ENCODE results near the gene LMTK3.

LMTK3 gene

DNA sequence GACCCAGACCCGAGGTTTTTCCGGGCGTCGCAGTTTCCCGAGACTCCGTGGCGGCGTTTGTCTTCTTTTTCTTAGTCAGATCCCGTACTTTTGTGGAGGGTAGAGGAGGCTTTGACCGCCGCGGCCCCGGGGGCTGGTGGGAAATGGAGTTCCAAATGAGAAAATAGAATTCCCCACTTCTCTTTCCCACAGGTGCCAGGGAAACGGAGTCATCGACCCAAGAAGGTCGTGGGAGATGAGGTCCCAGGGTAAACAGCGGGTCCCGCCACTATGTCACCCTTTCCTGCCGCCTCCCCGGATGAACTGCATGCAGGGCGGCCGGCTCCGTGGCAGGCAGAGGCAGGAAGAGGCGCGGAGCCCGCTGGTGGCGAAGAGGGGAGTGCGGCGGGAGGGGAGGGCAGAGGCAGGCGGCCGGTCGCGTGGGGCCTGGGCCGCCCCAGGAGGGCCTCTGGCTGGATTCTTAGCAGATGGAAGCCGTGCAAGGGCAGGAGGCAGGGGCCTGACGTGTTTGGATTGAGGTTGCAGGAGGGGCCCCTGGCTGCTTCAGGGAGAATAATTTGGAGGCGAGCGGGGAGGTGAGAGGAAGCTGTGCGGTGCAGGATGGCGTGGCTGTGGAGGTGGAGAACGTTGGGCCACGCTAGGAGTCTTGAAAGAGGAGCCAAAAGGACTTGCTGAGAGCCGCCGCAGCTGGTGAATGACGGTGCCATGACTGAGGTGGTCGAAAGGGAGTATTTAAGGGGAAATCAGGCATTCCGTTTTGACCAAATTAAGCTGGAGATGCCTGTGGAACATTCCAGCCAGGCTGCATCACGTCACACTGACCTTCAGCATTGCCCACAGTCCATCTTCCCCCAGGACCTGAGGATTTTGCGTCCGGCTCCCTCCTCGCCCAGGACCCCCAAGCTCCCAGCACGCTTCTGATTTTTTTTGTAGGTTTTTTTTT lies 30.8 kb downstream of the LMTK3 start:
- FAIRE-seq, result no peak
- no peak for TF ChIP-seq POLR2A (IDR thresholded peaks at IDR 0.05; ENCODE audit: low read depth, low read length)
- DNase-seq (ENCODE audit: insufficient read length, low spot score), result no peak

DNA sequence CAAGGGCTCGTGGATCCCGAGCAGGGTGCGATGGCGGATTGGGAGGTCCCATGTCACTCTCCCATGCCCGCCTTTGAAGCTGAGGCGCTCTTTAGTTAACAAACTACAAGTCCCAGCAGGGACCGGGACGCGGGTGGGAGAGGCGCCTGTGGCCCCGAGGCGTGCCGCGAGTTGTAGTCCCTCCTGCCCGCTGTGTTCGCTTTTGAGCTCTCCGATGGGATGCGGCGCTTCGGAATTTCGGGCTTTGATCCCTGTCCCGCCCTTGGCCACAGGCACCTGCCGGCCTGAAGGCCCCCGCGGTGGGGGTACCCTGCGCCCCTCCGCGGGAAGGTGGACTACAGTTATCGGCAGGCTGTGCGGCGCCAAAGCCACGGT lies 31.5 kb downstream of the LMTK3 start:
- no peak for TF ChIP-seq POLR2A (IDR thresholded peaks at IDR 0.05; ENCODE audit: low read depth, low read length)
- FAIRE-seq, result no peak

DNA sequence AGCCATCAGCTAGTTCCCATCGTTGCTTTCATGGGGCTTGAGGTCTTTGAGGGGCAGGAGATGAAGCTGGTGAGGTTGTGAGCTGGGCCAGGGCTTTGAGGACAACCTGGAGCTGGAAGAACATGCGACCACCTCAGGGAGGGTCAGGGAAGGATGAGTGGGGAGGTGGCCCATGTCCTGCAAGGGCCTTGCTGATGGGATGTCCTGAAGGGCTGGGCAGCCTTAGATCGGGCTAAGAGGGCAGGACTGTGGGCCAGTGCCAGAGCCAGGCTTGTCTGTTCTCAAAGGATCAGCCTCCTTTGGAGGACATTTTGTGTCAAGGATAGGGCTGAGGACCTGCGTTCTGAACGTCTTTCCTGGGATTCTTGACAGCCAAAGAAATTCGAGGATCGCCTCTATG lies 31.9 kb downstream of the LMTK3 start:
- no peak for FAIRE-seq
- no peak for DNase-seq (ENCODE audit: insufficient read length, low spot score)
- no peak for TF ChIP-seq POLR2A (IDR thresholded peaks at IDR 0.05; ENCODE audit: low read depth, low read length)

More for the DNA sequence above, 31.5 kb downstream of the LMTK3 start:
- no peak for DNase-seq (ENCODE audit: insufficient read length, low spot score)

DNA sequence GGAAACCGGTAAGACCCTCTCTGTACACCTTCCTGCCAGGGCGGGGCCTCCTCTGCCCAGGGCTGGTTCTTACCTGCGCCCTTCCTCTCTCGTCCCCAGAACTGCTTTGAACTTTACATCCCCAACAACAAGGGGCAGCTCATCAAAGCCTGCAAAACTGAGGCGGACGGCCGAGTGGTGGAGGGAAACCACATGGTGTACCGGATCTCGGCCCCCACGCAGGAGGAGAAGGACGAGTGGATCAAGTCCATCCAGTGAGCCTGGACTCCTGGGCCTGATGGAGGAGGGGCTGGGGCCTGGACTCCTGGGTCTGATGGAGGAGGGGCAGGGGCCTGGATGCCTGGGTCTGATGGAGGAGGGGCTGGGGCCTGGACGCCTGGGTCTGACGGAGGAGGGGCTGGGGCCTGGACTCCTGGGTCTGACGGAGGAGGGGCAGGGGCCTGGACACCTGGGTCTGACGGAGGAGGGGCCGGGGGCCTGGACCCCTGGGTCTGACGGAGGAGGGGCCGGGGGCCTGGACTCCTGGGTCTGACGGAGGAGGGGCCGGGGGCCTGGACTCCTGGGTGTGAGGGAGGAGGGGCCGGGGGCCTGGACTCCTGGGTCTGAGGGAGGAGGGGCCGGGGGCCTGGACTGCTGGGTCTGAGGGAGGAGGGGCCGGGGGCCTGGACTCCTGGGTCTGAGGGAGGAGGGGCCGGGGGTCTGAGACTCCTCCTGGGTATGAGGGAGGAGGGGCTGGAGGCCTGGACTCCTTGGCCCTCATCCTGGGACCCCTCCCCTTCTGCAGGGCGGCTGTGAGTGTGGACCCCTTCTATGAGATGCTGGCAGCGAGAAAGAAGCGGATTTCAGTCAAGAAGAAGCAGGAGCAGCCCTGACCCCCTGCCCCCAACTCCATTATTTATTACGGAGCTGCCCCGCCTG lies 33.0 kb downstream of the LMTK3 start:
- DNase-seq (ENCODE audit: insufficient read length, low spot score) (no peak), FAIRE-seq (no peak)
- no peak for TF ChIP-seq POLR2A (IDR thresholded peaks at IDR 0.05; ENCODE audit: low read depth, low read length)

DNA sequence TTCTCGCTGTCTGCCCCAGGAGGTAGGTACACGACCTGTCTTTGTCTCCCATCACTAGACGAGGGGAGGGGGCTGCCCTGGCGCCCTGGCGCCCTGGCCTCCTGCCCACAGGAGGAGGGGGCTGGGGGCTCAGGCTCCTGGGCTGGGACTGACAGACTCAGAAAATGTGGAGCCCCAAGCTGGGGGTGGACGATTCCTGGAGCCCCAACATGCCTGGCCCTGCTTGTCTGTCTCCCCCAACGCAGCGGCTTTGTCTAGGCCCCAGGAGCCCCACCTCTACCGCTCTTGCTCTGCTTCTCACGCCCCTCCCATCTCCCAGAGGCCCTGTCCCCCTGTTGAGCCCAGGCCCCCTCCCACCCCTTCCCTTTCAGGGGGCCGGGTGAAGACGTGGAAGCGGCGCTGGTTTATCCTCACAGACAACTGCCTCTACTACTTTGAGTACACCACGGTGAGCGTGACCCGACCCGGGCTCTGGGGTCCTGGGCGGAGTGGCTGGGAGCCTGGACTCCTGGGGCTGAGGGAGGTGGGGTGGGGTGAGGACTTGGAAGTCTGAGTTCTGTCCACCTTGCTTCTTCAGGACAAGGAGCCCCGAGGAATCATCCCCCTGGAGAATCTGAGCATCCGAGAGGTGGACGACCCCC lies 33.8 kb downstream of the LMTK3 start:
- FAIRE-seq (no peak), DNase-seq (ENCODE audit: insufficient read length, low spot score) (no peak)
- TF ChIP-seq POLR2A (IDR thresholded peaks at IDR 0.05; ENCODE audit: low read depth, low read length), result no peak

DNA sequence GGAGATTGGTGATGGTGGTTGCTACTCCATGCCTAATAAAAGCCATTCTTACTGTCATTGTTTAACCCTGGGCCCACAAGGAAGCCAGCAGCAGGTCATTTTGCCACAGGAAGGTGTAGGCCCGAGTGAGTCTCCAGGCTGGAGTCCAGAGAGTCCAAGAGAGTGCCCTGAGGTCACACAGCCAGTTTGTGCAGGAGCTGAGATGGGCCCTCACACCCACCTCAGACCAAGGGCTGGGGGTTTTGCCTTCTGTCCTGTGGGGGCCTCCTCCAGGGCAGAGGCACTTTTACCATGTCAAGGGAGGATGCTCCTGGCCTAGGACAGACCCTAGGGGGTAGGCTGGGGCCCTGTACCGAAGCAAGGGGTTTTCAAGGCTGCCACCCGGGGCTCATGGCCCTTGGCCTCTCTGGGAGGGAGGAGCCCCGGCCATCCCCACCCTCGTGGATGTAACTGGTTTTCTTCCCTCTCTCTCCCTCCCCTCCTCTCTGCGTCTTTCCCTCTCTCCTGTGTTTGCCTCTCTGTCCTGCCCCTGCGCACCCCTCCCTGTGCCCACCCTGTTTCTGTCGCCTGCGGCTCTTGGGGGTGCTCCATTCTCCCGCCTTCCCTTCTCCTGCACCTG lies 34.5 kb downstream of the LMTK3 start:
- no peak for FAIRE-seq

DNA sequence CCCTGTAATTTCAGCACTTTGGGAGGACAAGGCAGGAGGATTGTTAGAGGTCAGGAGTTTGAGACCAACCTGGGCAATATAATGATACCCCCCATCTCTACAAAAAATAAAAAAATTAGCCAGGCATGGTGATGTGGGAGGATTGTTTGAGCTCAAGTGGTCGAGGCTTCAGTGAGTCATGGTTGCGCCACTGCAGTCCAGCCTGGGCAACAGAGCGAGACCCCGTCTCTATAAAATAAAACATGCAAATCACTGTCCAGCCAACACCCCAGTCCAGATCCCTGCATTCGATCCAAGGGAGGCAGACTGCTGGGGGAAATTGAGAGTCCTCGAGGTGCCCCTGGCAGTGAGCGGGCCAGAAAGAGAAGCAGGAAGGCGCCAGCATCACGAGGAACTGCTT lies 35.5 kb downstream of the LMTK3 start:
- TF ChIP-seq POLR2A (IDR thresholded peaks at IDR 0.05; ENCODE audit: low read depth, low read length), result no peak
- FAIRE-seq (no peak), DNase-seq (ENCODE audit: insufficient read length, low spot score) (no peak)

More for the DNA sequence above, 34.5 kb downstream of the LMTK3 start:
- no peak for TF ChIP-seq POLR2A (IDR thresholded peaks at IDR 0.05; ENCODE audit: low read depth, low read length)
- DNase-seq (ENCODE audit: insufficient read length, low spot score), result no peak

DNA sequence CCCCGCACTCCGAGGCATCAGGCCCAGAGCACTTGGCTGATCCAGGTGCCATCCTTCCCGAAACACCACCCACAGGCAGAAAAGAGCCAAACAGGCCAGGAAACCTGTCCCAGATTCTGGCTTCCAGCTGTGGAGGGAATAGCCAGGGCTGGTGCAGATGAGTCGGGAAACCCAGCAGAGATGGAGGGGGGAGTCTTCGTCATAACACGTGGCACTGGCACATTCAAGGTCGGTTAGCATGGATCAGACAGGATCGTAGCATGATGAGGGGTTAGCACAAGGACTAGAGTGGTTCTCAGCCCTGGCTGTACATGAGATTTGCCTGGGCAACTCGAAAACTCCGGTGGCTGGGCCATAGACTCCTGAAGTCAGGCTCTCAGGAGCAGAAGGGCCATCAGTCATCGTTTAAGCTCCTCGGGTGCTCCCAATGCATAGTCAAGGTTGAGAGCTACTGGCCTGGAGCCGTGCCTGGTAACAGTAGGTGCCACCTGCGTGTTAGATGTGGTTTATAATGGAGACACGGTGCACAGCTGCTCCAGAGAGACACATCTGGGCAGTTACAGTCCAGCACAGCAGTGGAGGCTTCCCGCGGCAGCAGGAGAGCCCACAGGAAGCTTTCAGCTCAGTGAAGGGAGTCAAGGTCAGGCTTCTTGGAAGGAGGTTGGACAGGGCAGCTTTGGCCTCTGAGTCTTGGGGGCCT lies 36.1 kb downstream of the LMTK3 start:
- DNase-seq (ENCODE audit: insufficient read length, low spot score) (no peak), FAIRE-seq (no peak)
- no peak for TF ChIP-seq POLR2A (IDR thresholded peaks at IDR 0.05; ENCODE audit: low read depth, low read length)

DNA sequence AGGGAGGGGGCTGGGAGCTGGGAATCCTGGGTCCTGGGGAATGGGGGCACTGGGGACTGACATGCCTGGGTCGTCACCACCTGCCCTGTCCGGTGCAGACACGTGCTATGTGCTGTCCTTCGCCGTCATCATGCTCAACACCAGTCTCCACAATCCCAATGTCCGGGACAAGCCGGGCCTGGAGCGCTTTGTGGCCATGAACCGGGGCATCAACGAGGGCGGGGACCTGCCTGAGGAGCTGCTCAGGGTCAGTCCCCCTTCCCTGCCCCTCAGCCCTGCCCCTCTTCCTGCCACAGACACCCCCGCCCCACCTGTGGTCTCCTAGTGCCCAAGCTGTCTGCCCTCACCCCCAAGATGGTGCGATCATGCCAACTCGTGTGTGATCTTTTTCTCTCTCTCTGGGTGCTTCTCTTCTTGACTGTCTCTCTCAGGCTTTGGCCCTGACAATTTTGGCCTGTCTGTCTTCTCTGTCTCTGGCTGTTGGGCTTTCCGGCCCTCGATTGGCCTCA lies 37.5 kb downstream of the LMTK3 start:
- DNase-seq (ENCODE audit: insufficient read length, low spot score) (no peak), FAIRE-seq (no peak)
- TF ChIP-seq POLR2A (IDR thresholded peaks at IDR 0.05; ENCODE audit: low read depth, low read length), result no peak

DNA sequence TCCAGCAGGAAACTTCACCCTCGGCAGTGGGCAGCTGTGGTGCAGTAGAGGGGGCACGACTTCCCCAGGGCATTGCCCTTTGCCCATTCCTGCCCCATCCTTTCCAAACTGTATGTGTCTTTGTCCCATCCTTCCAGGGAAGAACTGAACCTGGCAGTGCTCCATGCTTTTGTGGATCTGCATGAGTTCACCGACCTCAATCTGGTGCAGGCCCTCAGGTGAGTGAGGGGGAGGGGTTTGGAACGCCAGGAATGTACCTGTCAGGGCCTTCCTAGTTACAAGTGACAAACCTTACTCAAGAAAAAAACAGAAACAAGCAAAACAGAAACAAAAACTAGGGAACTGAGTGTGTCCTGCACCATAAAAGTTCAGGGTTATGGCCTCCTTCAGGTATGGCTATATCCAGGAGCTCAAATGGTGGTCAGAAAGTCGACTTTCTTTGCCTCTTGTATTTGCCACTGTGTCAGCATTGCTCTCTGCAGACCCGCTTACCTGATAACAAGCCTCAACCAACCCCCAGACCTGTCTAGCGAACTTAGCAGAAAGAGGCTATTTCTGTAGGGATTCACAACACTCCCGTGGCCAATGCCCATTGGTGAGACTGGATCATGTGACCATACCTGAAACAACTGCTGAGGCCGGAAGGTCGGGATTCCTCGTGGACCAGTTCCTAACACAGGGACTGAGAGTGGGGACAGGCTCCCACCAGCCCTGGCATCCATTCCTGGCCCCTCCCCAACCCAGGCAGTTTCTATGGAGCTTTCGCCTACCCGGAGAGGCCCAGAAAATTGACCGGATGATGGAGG lies 38.3 kb downstream of the LMTK3 start:
- FAIRE-seq (no peak), DNase-seq (ENCODE audit: insufficient read length, low spot score) (no peak)
- TF ChIP-seq POLR2A (IDR thresholded peaks at IDR 0.05; ENCODE audit: low read depth, low read length), result no peak

DNA sequence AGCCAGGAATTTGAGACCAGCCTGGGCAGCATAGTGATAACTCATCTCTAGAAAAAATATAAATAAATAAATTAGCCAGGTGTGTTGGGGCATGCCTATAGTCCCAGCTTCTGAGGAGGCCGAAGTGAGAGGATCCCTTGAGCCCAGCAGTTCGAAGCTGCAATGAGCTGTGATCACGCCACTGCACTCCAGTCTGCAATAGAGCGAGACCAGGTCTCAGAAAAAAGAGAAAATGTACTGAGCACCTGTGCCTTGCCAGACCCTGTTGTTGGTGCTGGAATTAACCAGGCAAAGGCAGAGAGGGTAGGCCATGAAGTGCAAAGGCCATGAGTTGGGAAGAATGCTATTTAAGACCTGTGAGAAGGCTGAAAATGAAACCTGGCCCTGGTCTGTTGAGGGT lies 39.8 kb downstream of the LMTK3 start:
- TF ChIP-seq POLR2A (IDR thresholded peaks at IDR 0.05; ENCODE audit: low read depth, low read length), result no peak
- DNase-seq (ENCODE audit: insufficient read length, low spot score) (no peak), FAIRE-seq (no peak)

DNA sequence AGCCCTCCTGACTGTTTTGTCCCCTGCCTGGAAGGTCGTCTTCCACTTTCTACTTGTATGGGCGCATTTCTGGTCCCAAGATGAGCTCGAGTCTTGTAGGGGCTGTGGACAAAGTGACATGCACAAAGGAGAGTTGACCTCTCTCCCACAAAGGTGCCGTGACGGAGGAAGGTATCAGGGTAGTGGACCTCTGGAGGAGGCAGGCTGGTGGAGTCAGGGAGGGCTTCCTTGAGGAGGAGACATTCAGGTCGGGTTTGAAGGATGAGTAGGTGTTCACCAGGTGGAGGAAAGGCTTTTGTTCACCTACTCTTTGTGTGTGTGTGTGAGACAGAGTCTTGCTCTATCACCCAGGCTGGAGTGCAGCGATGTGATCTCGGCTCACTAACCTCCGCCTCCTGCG lies 40.8 kb downstream of the LMTK3 start:
- no peak for TF ChIP-seq POLR2A (IDR thresholded peaks at IDR 0.05; ENCODE audit: low read depth, low read length)
- FAIRE-seq (no peak), DNase-seq (ENCODE audit: insufficient read length, low spot score) (no peak)
